Activated CD8-positive, alpha-beta memory T cell treated with anti-CD3 and anti-CD28 coated beads for 1 hour (primary cell): ENCODE results near the gene PRR33.

Source experiments
- DNase-seq, 2 donors: peaks; one replicate each; pipeline ENCODE4 v3.0.0-alpha.2; 2020; ENCODE audit warnings: low read depth in 1 of 2; ENCODE audit errors: extremely low read depth in 1 of 2

The PRR33 gene

DNA sequence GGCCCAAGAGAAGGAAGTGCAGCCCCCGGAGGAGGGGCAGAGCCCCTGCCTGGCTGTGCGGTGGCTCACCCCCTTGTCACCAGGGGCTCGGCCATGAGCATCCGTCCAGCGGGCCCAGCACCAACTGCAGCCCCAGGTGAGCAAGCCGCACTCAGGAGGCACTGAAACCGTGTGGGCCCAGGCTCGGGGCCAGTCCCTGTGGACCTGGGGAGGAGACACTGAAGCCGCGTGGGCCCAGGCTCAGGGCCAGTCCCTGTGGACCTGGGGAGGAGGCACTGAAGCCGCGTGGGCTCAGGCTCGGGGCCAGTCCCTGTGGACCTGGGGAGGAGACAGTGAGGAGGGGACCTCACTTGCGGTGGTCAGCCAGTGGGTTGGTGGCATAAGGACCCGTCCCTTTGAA lies 24.9 kb downstream of the PRR33 start:
- no peak for DNase-seq

DNA sequence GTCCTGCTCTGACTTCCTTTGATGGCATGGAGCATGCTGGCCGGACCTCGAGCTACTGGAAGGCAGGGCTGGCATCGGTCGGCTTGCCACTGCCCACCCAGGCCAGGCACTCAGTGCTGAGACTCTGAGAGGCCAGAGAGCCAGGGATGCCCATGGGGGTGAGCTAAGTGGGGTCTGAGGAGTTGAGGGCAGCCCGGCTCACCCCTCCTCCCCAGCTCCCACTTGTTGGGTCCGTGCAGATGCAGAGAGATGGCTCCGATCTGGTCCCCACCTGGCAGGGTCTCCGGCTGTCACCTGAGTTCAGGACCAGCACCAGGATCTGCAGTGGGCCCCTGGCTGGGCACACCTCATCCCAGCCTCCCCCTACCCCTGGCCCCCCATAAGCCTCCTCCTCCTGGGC lies 25.5 kb downstream of the PRR33 start:
- DNase-seq: no peak

DNA sequence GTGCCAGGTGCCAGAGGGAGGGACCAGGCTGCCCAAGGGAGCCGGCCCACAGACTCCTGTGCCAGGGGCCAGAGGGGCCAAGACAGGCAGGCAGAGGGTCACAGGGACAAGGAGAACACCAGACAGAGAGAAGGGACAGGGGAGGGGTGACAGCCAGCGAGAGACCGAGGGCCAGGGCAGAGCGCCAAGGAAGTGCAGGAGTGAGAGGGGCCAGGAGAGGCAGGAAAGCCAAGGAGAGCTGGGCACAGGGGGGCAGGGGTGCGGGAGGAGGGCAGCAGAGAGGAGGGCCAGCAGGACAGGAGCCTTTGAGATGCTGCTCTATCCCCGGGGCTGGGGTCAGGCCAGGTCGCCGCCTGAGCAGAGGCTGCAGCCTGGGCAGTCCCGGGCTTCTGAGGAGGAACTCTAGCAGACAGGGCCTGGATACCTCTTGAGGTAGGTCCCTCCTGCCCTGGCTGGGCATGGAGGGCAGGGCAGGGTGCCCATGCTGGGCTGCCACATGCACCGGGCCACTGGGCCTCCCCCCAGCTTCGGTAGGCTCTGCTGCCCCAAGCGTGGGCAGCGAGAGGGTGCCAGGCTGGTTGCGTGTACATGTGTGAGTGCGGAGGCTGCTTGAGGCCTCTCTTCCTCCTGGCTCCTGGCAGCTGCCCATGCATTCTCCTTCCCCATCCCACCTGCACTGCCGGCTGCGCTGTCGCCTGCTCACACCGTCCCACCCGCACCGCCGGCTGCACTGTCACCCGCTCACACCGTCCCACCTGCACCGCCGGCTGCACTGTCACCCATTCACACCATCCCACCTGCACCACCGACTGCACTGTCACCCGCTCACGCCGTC lies 26.6 kb downstream of the PRR33 start:
- no peak for DNase-seq

DNA sequence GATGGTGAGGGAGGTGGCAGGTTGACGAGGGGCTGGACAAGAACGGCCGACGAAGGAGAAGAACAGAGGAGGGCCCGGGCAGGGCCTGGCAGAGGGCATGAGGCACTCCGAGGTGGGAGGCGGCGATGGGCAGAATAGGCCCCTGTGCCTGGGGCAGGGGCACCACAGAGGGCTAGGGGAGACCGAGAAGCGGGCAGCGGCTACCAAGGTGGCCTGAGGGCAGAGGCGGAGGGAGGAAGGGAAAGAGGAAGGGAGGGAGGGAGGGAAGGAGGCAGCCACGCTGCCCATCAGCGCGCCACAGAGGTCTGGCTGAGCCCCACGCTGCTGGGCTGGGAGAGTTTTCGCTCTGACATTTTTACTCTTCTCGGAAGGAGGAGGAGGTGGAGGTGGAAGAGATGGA lies 27.5 kb downstream of the PRR33 start:
- DNase-seq: no peak

DNA sequence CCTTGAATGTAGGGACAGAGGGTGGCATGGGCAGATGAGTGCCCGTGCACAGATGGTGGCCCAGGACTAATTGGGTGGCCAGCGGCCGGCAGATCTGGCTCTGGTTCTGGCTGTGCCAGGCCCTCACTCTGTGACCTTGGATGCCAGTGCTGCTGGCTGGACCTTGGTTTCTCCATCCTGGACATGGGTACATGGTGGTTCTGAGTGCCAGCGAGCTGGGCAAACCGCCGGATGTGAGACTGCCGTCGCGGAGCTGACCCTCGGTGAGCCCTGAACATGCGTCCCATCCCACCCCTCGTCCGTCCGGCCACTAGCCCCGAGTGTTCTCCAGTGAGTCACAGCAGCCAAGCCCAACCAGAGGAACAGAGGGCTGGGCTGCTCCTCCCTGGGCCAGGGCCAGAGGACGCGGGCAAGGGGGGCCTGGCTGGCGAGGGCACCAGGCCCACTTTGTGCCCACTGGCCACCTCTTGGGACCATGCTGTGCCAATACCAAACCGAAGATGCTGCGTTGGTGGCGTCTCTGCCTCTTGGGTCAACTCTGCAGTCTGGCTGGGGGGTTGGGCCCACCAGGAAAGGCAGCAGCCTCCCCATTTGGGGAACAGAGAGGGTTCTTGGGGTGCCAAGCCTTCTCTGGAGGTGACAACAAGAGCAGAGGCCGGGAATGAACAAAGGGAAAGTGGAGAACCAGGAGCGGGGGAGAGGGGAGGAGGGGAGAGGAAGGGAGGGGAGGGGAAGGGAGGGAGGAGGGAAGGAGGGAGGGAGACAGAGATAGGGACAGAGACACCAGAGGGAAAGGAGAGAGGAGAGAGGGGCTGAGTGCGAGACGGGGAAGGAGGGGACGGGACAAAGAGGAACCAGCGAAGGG lies 28.1 kb downstream of the PRR33 start:
- DNase-seq: no peak

DNA sequence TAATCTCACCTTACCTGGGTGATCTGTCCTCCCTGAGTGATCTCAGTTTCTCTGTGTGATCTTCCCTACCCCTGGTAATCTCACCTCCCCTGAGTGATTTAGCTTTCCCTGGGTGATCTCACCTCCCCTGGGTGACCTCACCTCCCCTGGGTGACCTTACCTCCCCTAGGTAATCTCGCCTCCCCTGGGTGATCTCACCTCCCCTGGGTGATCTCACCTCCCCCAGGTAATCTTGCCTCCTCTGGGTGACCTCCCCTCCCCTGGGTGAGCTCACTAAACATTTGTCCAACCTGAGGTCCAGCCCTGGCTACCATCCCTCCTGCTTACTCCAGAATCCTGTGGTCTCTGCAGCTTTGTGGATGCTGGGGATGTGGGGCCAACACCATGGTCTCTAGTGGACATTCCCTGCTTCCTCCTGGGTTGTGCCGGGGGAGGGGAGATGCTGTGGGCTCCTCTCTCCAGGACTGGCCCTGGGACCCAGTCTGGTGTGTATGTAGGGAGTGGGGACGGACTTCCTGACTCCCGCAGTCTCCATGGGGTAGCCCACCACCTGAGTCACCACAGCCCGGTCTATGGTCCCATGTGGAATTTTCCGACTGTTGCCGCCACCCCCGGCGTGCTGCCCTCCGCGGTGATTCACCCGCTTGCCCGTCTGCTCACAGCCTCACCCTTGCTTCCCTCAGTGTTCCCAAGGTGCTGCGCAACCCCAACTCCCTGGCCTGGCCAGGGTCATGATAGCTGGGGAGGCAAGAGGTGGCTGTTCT lies 28.9 kb downstream of the PRR33 start:
- no peak for DNase-seq

DNA sequence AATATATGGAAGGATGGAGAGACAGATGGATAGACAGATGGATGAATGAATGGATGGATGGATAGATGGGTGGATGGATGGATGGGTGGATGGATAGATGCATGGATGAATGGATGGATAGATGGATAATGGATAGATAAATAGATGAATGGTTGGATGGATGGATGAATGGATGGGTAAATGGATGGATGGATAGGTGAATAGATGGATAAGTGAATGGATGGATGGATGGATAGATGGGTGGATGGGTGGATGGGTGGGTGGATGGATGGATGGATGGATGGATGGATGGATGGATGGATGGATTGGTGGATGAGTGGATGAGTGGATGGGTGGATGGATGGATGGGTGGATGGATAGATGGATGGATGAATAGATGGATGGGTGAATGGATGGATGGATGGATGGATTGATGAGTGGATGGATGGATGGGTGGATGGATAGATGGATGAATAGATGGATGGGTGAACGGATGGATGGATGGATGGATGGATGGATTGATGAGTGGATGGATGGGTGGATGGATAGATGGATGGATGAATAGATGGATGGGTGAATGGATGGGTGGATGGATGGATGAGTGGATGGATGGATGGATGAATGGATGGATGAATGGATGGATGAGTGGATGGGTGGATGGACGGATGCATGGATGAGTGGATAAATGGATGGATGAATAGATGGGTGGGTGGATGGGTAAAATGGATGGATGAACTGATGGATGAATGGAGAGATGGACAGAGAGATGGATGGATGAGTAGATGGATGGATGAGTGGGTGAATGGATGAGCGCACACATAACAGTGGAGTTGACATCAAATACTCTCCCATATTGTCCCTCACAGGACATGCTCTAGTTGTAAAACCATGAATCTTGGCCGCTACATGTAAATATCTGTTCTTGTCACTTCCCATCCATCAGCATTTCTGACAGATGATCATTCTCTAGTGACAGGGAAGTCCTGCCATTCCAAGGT lies 30.0 kb downstream of the PRR33 start:
- no peak for DNase-seq

DNA sequence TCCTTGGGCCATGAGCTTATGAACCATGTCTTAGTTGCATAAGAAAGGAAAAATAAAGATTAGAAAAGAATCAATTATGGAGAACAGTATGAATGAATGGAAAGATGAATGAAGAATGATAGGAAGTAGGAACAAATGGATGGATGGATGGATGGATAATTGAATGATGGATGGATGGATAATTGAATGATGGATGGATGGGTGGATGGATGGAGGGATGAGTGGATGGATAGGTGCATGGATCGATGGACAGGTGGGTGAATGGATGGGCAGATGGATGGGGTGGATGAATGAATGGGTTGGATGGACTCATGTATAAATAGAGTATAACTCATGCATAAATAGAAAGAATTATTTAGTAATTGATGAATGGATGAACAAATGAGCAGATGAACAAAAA lies 31.6 kb downstream of the PRR33 start:
- no peak for DNase-seq

DNA sequence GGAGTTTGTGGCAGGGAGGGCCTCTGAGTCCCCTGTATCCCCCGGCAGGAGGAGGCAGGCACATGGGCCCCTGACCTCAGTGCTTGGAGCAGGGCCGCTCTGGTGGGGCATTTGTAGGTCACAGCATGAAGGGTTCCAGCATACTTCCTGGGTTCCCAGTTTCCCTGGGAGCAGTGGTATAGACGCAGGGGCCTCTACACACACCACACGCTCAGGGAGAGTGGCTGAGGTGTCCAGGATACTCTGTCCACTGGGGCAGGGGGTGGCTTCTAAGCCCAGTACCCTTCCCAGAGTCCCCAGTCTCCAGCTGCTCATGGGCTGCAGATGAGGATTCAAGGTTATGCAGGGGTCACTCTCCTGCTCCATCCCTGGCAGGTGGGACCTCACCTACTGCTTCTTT lies 32.7 kb downstream of the PRR33 start:
- DNase-seq: no peak

DNA sequence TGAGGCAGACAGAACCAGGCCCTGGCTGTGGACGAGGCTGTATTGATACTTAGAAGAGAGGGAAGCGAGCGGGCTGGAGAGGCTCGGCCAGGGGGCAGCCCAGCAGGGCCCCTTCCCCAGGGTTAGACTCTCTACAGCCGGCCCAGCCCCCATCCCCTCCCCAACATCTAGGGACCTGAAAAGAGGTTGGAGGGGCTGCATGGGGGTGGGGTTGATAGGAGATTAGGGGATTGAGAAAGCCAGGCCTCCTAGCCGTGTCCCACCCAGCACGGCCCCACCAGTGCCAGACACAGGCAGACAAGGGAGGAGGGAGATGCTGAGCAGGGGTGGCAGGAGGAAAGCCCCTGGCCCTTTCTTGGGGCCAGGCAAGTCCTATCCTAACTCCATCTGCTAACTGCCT lies 33.1 kb downstream of the PRR33 start:
- DNase-seq: no peak

DNA sequence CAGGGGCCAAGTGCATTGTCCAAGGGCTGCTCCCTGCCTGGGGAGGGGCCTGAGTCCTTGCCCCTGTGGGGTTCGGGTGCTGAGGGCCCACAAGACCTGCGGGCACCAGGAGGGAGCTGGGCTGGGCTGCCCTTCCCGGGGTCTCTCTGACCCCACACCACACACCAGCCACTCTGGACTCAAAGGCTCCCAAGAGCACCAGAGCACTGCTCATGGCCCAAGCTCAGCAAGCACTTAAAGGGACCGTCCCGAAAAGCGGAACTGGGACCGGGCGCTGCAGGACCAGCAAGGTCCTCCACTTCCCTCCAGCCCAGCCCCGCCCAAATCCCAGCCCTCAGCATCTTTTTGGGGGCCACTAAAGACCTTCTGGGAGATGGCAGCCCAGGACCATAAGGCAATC lies 33.5 kb downstream of the PRR33 start:
- DNase-seq: no peak

DNA sequence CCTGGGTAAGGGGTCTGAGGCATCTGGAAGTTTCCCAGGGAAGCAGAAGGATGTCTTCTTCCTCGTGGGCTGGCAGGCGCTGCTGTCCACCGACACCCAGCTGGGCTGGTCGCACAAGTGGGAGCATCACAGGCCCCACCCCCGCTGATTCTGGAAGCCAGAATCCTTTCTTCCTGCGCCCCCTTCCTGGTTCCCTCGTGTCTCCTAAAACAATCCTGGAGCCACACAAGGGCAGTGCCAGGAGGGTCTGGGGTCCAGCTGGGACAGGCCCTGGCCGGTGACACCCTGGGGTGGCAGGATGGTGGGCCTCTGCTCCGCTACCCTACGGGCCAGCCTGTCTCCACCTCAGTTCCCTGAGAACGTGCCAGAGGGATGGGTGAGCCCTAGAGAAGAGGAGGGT lies 34.6 kb downstream of the PRR33 start:
- no peak for DNase-seq

DNA sequence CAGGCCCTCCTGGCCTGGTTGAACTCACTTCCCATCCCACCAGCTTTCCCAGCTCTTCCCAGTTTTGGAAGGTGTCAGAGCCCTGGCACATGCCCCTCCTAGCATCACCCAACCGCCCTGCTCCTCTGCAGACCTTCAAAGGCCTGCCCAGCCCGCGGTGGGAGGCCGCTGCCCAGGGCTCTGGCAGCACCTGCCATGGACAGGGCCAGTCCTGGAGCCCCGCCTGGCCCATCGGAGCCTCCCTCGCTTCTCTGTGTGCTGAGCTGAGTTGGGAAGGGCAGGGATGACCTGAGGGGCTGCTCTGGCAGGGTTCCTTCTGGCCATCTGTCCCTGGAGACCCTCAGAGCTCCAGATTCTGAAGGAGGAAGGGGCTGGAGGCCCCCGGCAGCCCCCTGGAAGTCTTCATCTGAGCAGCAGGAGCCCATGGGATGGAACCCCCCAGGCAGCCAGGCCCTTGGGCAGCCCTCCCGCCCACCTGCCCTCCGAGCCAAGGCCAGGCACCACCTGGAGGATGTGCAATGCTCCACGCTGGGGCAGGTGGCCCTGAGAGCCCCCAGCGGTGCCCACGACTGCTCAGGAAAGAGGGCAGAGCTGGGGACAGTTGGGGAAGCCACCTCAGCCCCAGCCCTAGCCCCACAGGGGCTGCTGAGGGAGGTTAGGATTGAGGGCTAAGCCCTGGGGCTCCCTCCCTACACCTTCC lies 35.2 kb downstream of the PRR33 start:
- no peak for DNase-seq

DNA sequence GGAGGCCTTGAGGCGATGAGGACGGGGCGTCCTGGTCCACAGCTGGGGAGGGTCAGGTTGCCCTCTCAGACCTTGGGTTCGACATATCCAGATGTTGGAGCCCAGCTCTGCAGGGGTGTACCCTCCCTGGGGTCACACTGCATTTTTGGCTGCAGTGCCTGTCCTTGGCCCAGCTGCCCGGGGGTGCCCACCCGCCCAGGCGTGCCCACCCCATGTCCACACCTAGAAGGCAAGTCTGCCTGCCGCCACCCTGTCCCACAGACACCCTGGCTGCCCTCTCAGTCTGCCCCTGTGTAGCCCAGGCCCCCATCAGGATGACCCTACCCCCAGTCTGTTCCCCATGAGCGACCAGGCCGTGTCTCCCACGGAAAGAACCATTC lies 35.8 kb downstream of the PRR33 start:
- DNase-seq: no peak

DNA sequence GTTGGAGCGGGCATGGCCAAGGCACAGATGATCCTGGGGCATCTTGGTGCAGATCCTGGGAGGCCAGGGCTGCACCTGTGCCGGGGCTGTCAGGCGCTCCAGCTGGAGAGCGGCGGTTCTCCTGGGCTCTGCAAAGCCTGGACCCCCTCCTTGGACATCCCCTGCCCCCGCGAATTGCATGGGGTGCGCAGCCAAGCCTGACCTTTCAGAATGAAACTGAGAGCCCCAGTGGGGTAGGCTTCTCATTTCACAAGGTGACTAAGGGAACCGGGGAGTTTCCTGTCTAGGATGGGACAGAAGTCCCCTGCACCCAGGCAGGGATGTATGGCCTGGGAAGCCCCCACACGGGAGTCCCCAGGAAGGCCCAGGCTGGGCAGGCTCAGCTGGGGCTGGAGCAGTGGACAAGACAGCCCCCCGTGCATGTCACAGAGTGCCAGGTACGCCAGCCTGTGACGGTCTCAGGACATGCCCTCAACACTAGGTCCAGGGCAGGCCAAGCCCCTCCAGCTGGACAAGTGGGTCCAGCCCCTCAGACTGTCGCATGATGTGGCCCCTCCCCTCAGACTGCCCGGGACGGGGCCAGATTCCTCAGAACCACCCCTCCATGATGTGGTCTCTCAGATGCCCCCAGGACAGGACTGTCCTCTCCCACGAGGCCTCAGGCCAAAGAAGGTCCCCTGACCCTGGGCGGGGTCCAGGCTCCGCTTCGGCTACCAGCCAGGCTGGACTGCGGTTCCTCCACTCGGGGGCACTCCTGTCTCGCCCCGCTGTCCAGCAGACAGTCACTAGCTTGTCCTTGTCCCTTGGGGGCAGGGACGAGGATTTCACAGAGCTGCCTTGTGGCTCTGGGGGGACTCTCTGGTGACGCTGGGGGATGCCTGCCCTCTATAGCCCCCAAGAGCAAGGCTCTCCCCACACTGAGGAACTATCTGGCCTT lies 36.5 kb downstream of the PRR33 start:
- DNase-seq: no peak

DNA sequence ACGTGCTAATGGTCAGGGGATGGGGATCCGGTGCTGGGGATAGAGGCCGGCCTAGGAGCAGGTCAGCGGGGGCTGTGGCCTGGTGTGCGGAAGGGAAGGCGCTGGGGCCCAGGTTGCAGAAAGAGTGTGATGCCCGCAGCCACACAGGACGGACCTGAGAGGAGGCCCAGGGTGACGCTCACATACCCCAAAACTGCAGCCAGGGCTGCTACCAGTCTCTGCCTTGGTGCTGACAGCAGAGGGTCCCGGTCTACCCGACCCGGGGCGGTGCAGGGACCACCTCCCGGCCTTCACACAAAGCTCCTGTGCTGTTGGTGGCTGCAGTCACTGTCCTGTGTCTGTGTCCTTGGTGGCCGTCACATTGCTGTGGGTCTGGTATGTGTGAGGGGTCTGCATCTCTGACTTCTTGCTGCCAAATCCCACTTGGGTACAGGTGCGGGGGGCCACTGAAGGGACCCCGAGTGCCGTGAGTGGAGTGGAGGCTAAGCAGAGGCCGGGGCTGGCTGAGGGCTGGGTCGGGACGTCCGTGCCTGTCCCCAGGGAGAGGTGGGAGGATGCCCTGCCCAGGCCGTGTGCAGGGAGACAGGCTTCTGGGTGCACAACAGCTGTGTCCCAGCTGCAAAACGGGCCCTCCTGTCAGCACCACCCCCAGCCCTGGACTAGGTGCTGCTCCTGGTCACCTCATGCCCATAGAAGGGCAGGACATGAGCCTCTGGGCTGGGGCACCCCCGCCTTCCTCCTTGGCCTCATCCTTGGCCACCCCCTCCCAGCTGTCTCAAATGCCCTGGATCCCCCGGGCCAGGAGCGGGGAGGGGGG lies 37.4 kb downstream of the PRR33 start:
- no peak for DNase-seq

DNA sequence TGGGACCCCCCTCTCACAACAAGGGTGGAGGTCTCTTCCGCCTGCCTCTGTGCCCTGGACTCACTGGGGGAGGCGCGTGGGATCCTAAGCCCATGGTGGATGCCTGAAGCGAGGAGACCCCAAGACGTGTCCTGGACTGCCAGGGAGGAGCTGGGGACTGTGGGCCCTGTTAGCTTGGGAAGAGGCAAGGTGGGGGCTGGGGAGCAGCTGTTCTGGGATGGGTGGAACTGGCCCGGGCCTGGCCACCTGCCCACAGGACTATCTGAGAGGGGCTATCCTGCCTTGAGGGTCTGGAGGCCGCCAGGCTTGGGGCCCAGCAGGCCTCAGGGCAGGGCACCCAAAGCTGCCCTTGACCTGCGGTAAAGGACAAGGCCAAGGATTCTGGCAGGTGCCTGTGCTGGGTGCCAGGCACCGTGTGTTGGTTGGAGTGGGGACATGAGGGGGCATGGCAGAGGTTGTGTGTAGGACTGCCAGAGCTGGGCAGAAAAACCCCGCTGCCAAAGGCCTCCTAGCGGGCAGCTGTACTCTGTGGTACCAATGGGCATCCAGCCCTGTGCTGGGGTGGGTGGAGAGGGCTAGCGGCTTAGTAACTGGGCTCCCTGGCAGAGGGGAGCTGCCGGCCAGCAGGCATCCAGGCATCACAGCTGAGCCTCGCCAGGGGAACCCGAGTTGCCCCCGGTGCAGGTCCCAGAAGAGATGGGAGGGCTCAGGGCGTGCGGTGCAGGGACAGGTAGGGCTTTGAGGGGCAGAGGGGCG lies 38.1 kb downstream of the PRR33 start:
- no peak for DNase-seq
